ENCODE results near the gene SYNPO2. TPM values are rescaled to one million over a fixed set of nuclear protein-coding genes. Genes with fewer than 3 reads are reported as not detected.
A peak's percentile ranks its signal among the peaks of the same experiment; 100 is the strongest.

SYNPO2 gene
- total and polyA plus RNA-seq, 2 of the 8 experiments (the other 6 are each of a cell fraction or from before 2014, with no cell fraction given), result 0.50 to 4.2 TPM

DNA sequence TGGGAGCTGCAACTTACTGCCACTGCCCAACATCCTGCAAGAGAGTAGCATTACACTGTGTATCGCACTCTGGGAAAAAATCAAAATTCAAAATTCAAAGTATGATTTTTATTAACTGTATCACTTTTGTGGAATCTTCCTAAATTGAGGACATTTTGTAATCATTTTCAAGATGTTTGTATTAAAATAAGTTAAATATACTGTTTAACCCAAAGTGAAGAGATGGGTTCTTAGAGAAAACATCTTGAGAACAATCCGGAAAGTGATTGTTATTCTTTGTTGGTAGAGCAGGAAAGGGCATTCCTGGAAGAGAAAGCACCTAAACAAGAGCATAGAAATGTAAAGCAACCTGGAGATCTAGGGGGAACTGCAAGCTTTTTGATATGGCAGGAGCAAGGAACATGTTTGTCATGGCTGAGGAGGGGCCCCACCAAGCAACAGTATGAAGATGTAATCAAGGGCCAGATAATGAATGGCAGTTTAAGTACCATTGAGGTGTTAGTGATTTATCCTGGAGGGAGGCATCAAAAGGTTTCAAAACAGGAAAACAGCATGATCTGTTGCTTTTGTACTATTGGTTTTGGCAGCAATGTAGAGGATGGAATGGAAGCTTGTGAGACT lies 38.7 kb upstream of the SYNPO2 start (continued):
- TF ChIP-seq MAFK (IDR thresholded peaks at IDR 0.05; ENCODE audit: low read depth, low read length) (no peak), RNF2 (IDR thresholded peaks at IDR 0.05; ENCODE audit: borderline replicate concordance, low read depth, low read length, missing control alignments, poor library complexity, severe bottlenecking) (no peak), TEAD4 (IDR thresholded peaks at IDR 0.05; ENCODE audit: low read depth, low read length) (0 out of 2 replicates have a peak, but pooled peaks have one; percentile 30), SAP30 (IDR thresholded peaks at IDR 0.05; ENCODE audit: insufficient read depth, insufficient replicate concordance, low read length) (no peak), ZNF274 (IDR thresholded peaks at IDR 0.05; ENCODE audit: borderline replicate concordance, extremely low read depth, low read length) (no peak), RBBP5 (IDR thresholded peaks at IDR 0.05; ENCODE audit: borderline replicate concordance, low read depth, low read length) (no peak), CHD1 (IDR thresholded peaks at IDR 0.05; ENCODE audit: low read depth, low read length) (no peak), CBX8 (IDR thresholded peaks at IDR 0.05; ENCODE audit: borderline replicate concordance, low read depth, low read length) (no peak), CHD2 (IDR thresholded peaks at IDR 0.05; ENCODE audit: low read length) (no peak), FOSL1 (IDR thresholded peaks at IDR 0.05; ENCODE audit: insufficient read depth, low read depth, low read length) (no peak), NANOG (IDR thresholded peaks at IDR 0.05; ENCODE audit: insufficient read depth, low read depth, low read length, poor library complexity, severe bottlenecking) (peak; percentile 89), BCL11A (IDR thresholded peaks at IDR 0.05; ENCODE audit: low read depth in 2 of 2, low read length in 2 of 2) (no peak)
- TF ChIP-seq, protein P1, sequence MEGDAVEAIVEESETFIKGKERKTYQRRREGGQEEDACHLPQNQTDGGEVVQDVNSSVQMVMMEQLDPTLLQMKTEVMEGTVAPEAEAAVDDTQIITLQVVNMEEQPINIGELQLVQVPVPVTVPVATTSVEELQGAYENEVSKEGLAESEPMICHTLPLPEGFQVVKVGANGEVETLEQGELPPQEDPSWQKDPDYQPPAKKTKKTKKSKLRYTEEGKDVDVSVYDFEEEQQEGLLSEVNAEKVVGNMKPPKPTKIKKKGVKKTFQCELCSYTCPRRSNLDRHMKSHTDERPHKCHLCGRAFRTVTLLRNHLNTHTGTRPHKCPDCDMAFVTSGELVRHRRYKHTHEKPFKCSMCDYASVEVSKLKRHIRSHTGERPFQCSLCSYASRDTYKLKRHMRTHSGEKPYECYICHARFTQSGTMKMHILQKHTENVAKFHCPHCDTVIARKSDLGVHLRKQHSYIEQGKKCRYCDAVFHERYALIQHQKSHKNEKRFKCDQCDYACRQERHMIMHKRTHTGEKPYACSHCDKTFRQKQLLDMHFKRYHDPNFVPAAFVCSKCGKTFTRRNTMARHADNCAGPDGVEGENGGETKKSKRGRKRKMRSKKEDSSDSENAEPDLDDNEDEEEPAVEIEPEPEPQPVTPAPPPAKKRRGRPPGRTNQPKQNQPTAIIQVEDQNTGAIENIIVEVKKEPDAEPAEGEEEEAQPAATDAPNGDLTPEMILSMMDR (IDR thresholded peaks at IDR 0.05; ENCODE audit: control extremely low read depth in 1 of 3, insufficient read depth in 1 of 3, low read depth in 1 of 3, low read length in 3 of 3), result no peak
- TF ChIP-seq, protein P2, sequence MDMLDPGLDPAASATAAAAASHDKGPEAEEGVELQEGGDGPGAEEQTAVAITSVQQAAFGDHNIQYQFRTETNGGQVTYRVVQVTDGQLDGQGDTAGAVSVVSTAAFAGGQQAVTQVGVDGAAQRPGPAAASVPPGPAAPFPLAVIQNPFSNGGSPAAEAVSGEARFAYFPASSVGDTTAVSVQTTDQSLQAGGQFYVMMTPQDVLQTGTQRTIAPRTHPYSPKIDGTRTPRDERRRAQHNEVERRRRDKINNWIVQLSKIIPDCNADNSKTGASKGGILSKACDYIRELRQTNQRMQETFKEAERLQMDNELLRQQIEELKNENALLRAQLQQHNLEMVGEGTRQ (IDR thresholded peaks at IDR 0.05; ENCODE audit: low read length), result no peak
- TF ChIP-seq, protein P3, sequence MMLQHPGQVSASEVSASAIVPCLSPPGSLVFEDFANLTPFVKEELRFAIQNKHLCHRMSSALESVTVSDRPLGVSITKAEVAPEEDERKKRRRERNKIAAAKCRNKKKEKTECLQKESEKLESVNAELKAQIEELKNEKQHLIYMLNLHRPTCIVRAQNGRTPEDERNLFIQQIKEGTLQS (IDR thresholded peaks at IDR 0.05; ENCODE audit: insufficient read depth, low read depth, low read length), result no peak

Measured in H1 (cell line).